HG02973 (cell line): ENCODE data around the gene SKA1.

Source experiments
- ATAC-seq: cut with Tn5 transposase; IDR thresholded peaks from one replicate; pipeline ENCODE4 v1.9.1; 2021; ENCODE audit warnings: moderate library complexity; ENCODE audit not compliant: unreplicated experiment

Gene SKA1

GRCh38 chr18:50374753-50375391 is at the start of gene SKA1:
Gene SKA1, plus strand, starts transcription at chr18:50375046. Its CDS starts 785 bp downstream, at chr18:50375831.
- ATAC-seq = peak; percentile 91

DNA sequence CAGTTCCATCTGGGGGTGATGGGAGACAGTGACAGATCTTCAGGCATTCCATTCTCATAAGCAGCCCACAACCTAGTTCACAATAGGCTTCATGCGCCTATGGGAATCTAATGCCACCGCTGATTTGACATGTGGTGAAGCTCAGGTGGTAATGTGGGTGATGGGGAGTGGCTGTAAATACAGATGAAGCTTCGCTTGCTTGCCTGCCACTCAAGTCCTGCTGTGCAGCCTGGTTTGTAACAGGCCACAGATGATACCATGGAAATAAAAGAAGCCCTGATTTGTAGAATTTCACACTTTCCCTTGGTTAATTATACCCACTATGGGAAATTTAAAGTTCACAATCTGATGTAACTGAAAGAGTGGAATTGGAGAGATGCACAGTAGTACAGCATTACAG is 46.9 kb upstream of the SKA1 start:
- ATAC-seq = no peak

GRCh38 chr18:50330176-50330575 is 44.7 kb upstream of the SKA1 start:
- ATAC-seq = no peak

- no peak for ATAC-seq
These were observed 43.2 kb upstream of the SKA1 start for GRCh38 chr18:50331691-50332090.

GRCh38 chr18:50334546-50335152 is 40.2 kb upstream of the SKA1 start:
- ATAC-seq = peak; percentile 70

- ATAC-seq = no peak
These were observed 36.7 kb upstream of the SKA1 start for GRCh38 chr18:50338122-50338521.

- ATAC-seq = no peak
These were observed 36.1 kb upstream of the SKA1 start for GRCh38 chr18:50338715-50339114.

GRCh38 chr18:50340078-50340477 is 34.8 kb upstream of the SKA1 start:
- no peak for ATAC-seq

GRCh38 chr18:50341443-50341842 is 33.4 kb upstream of the SKA1 start:
- ATAC-seq = no peak

DNA sequence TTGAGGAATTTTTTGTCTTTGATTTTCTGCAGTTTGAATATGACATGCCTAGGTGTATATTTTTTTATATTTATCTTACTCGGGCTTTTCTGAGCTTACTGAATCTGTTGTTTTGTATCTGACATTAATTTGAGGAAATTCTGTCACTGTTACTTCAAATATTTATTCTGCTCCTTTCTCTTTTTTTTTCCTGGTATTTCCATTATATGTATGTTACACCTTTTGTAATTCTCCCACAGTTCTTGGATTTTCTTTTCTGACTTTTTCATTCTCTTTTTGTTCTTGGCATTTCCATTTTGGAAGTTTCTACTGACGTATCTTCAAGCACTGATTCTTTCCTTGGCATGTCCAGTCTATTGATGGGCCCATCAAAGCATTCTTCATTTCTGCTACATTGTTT is 24.1 kb upstream of the SKA1 start:
- ATAC-seq = no peak

DNA sequence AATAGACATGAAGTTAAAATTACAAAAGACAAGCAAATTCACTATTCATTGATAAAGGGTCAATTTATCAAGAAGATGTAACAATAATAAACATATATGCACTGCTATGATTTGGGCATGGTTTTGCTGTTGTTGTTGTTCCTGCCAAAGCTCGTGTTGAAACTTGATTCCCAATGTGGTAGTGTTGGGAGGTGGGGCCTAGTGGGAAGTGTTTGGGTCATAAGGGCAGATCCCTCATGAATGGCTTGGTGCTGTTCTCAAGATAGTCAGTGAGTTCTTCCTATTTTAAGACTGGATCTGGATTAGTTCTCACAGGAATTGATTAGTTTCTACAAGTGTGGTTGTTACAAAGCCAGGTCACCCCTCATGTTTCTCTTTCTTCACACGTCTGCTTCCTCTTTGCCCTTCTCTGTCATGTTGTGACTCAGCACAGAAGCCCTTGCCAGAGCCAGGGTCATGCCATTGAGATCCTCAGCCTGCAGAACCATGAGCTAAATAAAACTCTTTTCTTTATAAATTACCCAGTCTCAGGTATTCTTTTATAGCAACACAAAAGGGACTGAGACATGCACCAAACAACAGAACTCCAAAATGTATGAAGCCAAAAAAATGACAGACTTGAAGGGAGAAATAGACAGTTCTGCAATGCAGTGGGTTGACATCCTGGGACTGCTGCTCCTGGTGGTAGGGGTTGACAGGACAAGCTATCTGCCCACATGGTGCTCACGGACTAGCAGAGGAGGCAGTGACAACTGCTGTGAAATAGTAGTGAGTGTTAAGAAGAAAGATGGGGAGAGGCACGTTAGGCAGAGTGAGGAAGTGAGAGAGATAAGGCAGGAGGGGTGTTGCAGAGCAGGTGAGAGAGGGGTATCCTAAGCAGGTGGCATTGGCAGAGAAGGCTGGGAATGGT is 18.6 kb upstream of the SKA1 start:
- peak; percentile 64 for ATAC-seq

- ATAC-seq = no peak
These were observed 16.0 kb upstream of the SKA1 start for GRCh38 chr18:50358844-50359243.

- ATAC-seq = no peak
These were observed 15.0 kb upstream of the SKA1 start for GRCh38 chr18:50359806-50360205.

GRCh38 chr18:50360611-50361010 is 14.2 kb upstream of the SKA1 start:
- ATAC-seq = no peak

DNA sequence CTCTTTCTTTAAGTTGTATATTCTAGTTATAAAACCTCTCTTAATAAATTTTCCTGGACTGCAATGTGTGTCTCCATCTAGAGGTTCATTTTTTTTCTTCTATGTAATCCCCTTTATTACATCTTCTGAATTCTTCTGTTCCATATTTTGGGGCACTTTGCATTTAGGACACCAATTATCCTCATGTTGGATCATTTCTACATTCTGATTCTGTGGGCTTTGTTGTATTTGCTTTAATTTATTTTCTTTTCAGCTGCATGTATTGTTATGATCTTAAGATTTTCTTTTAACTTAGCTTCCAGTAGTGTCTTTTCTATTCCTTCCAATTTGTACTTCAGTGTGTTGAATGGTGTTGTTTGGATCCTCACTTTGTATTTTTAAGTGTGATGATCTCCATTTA is 5.2 kb upstream of the SKA1 start:
- ATAC-seq = no peak

DNA sequence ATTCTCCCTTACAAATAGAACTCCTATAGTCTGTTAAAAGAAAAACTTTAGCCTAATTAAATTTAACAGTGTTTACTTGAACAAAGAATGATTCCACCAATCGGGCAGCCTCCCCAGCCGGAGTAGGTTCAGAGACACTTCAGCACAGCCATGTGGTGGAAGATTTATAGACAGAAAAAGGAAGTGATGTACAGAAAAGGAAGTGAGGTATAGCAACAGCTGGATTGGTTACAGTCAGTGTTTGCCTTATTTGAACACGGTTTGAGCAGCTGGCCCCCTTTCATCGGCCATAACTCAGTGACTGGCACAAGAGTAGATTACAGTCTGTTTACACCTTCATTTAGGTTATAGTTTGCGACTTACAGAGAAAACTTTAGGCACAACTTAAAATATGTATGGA is 2.1 kb upstream of the SKA1 start:
- ATAC-seq = no peak

DNA sequence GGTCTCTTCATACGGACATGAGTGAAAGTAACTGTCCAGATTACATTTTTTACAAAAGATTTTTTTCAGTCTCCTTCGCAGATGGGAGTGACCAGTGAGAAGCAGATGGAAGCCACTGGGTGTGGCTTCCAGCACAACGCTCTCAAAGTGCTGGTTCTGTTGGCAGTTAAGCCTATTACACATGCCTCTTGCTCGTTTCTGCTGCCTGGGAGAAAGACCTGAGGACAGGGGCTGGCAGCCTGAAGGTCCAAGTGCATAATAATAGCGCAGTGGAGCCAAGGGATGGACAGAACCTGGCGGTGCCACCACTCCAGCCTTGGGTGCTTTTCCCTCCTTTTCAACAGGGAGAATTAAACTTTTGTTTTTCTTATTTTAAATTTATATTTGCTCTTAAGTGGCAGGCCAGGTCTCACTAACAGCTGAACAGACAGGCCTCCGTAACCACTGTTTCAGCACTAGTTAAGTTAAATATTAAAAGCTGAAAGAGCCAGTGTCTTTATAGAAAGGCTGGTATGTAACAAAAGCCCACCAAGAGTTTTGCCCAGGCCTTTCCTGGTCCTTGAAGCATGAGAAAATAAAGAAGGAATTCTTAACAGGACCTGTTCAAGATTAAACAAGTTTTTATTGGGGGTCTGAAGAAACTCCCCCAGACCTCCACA is 1.2 kb upstream of the SKA1 start:
- ATAC-seq = no peak

DNA sequence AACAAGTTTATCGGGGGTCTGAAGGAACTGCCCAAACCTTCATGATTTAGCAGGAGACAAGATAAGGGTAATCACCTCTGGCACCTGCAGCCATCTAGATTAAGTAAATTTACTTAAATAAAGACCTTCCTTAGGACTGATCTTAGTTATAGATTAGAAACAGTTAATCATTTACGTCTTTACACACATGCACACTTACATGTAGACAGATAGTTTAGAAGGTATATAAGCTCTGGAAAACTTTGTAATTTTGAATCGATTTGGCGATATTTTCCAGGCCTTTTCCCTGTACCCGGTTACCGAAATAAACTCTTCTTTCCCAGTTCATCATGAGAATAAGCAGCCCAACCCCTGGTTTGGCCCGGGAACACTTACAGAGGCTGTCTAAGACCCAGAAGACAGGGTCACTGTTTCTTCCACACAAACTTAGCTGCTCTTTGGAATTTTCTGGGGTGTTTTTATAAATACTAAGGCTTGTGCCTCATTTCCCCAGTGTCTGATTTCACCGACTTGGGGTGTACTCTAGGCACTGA is 560 bp upstream of the SKA1 start:
- ATAC-seq = no peak

DNA sequence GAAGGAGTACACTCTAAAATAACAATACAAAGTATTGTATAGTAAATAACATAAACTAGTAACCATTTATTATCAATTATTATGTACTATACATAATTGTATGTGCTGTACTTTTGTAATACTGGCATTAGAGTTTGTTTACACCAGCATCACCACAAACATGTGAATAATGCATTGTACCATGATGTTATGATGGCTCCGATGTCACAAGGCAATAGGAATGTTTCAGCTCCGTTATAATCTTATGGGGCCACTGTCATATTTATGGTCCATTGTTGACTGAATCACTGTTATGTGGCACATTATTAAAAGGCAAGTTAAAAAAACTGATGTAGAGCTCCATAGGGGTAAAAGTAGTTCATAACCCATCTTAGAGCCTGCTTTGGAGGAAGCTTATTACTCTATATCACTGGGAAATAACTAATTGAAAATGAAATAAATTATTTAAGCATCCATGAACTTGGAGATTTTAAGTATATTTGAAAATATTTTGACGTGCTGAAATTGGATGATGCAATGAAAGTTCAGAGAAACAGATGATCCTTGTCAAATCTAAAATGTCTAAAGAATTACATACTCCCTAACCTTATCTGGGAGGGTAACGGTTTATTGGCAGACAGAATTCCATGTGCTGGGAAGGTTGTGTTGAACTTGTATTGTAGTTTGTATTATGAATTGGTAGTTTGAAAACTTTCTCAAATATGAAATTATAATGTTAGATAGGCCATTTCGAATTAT is 2.4 kb downstream of the SKA1 start:
- ATAC-seq = no peak

GRCh38 chr18:50388988-50389387 is 14.1 kb downstream of the SKA1 start:
- no peak for ATAC-seq
